Activated gamma-delta T cell treated with Interleukin-2 at 50 U/mL for 16 hours (primary cell): ENCODE data around the gene ZFAND2A.

ENCODE experiments used
- DNase-seq: peaks from one replicate; pipeline ENCODE4 v3.0.0-alpha.2; 2020

Gene ZFAND2A

DNA sequence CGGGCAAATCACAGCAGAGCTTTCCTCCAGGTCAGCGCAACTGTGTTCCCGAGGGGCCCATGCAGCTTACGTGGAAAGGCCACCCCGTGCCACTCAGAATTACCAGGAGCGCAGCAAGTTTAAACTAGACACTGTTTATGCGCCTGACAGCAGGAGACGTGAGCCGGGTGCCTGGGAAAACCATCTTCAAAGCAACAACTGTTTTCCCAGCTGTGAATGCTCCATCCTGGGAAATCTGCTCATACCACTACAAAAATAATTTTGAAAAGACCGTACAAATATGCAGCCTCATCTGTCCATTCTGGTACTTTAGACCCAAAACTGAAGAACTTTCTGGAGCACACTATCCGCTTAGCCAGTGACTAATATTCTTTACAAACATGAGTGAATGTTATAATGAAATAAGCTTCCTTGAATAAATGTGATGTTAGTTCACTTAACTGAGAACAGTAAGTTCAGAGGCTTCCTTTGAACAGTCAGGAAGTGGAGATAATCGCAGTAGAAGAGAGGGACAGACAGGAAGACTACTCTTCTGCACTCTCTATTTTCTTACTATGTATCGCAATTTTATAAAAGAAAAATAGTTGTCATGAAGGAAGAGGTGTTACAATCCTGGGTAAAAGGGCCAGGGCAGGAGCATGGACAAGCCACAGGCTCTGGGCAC, 55.3 kb downstream of the ZFAND2A start:
- DNase-seq = no peak

DNA sequence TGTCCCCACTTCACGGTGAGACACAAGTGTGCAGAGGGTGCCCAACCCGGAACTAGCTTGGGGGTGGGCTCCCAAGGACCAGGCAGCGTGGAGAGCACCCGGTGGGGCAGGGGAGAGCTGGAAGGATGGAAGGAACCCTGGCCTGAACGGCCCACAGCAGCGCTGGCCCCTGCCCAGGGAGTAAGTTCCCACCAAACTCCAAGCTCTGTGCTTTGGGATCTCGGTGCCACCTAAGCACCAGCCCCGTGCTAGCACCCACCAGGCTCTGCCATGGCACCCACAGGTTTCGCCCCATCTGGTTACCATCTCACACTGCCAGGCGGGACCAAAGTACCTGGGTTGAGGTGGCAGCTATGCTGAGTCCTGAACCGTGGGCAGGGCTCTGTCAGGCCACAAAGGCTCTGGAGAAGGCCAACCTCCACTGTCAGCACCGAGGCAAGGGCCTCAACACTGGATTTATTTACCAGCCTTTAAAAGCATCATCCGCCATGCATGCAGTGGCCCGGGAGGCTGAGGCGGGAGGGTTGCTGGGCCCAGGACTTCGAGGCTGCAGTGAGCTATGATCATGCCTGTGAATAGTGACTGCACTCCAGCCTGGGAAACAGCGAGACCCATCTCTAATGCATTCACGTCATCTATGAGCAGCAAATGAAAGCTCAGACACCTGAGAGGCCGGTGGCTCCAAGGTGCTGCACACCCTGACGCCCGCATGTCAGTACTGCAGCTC, 56.0 kb downstream of the ZFAND2A start:
- no peak for DNase-seq

DNA sequence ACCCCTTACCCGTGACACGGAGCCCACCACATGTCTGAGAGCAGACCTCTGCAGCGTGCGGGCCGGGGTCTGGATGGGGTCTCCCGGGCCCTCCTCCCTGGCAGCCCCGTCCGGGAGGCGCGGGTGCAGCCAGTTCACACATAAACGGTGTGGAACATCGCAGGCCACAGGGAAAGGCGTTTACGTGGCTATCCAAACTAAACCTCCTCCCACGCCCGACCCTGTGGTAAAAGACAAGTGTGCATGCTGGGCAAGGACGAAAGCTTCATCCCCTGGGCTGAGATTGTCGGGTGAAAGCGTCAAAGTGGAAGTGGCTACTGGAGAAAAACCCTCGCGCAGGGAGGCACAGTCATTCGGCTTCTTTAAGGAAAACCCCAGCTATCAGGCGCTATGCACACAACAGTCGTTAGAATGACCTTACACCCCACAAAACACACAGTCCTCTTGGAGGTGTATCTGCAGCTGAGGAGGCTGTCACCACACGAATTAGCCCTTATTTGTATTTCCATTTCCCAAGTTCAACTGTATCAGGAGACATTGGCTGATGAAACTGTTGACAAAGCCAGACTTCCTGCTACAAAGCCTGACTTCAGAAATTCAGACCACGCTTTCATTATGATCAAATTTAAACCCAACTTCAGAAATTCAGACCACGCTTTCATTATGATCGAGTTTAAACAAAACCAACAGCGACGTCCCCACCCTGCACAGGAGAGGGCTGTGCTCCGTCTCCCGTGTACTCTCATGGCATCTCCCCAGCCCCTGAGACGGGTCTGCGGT, 56.8 kb downstream of the ZFAND2A start:
- DNase-seq = no peak
